ENCODE data around the gene MYO6.
"Not testable (repeated sequence)": the region's sequence is repeated elsewhere in the genome, so short reads cannot be mapped to it uniquely, and the experiment has no call there.

Gene MYO6

DNA sequence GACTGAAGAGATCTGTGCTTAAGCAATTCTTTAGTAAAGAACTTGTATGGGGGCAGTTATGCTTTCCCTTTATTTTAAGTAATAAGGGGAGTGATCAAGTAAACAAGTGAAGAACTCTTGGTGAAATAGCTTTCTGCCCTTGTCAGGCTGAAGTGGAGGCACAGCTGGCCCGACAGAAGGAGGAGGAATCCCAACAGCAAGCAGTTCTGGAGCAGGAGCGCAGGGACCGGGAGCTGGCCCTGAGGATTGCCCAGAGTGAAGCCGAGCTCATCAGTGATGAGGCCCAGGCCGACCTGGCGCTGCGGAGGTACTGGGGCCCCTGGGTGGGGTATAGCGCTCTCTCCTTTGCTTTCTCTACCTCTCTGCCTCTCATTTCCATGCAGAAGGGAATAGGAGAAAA lies 143.3 kb downstream of the MYO6 start:
- no peak for DNase-seq (ENCODE audit: low spot score)

DNA sequence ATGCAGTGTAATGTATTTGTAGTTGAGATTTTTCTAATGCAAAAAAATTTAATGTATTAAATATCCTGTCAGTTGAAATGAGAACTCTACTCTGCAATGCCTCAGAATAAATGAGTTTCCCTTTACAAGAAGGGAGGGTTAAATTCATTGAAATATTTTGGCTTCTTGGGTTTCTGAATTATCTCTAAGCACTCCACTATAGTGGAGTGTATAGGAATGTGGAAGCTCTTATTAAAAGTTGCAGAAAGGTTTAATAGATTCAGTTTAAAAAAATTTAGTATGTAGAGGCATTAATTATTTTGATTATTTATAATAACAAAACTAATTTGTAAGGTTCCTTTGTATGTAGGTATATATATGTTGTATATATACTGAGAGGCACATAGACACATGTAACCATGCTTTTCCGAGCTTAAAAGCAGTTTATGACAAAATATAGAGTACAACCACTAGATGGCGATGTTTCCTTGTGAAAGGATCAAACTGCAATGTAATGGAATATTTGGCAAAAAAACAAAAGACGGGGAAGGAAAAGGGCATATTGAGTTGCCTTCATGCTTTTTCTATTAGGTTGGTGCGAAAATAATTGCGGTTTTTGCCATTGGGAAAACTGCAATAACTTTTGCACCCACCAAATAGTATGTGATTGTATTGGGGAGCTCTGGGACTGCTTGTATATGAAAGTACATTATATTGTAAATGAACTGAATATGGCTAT lies 144.2 kb downstream of the MYO6 start:
- peak; percentile 31 for DNase-seq (ENCODE audit: low spot score)

DNA sequence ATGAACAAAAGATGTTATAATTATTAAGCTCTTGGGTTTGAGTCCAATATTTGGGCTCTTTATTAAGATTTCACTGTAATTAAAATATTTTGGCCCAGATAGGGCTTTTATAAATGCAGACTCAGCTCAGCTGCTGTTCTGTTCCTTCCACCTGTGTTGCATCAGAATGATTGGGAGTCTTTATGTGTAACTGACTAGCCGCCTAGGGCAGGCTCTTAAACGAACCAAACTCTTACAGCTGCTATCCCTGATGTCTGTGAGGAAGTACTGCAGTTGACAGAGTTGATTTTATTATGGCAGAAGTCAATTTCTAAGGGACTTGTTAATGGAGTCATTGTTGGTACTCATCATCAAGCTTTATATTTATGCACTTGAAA lies 144.7 kb downstream of the MYO6 start:
- no peak for DNase-seq (ENCODE audit: low spot score)

DNA sequence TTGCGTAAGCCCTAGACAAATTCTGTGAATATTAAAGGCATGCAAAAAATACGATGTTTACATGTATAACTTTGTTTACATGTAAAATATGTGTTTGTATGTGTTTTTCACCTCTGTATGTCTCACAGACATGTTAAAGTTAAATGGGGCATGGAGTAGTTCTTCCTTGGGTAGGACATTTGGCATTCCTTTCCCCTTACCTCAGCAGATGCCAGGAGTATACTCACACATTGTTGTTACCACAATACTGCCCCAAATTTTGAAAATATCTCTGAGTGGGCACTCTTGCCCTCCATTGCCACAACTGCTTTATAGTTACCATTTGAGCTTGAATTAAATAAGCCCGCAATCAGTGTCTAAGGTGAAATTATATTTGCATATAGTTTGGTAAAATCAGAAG lies 147.5 kb downstream of the MYO6 start:
- no peak for DNase-seq (ENCODE audit: low spot score)

DNA sequence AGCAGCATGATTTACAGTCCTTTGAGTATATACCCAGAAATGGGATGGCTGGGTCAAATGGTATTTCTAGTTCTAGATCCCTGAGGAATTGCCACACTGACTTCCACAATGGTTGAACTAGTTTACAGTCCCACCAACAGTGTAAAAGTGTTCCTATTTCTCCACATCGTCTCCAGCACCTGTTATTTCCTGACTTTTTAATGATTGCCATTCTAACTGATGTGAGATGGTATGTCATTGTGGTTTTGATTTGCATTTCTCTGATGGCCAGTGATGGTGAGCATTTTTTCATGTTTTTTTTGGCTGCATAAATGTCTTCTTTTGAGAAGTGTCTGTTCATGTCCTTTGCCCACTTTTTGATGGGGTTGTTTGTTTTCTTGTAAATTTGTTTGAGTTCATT lies 151.2 kb downstream of the MYO6 start:
- DNase-seq (ENCODE audit: low spot score): not testable (repeated sequence)

DNA sequence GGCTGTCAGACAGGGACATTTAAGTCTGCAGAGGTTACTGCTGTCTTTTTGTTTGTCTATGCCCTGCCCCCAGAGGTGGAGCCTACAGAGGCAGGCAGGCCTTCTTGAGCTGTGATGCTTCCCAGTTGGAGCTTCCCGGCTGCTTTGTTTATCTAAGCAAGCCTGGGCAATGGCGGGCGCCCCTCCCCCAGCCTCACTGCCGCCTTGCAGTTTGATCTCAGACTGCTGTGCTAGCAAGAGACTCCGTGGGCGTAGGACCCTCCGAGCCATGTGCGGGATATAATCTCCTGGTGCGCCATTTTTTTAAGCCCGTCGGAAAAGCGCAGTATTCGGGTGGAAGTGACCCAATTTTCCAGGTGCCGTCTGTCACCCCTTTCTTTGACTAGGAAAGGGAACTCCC lies 156.1 kb downstream of the MYO6 start:
- not testable (repeated sequence) for DNase-seq (ENCODE audit: low spot score)

DNA sequence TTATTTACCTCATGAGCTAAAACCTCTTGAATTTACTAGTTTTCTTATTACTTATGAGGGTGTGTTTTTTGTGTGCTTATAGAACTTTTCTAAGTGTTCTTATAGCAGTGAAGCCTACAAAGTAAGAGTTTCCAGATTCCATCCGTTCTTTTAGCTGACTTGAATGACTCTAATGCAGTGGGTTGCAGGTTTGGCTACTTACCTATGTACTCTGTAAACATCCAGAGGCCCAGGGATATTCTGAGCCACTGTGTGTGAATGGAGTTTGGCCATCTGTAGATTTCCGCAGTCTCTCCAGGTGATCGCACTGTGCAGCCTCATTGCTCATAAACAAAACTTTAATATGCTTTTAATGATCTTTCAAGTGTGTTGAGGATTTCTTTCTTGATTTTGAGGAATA lies 157.8 kb downstream of the MYO6 start:
- DNase-seq (ENCODE audit: low spot score): no peak

DNA sequence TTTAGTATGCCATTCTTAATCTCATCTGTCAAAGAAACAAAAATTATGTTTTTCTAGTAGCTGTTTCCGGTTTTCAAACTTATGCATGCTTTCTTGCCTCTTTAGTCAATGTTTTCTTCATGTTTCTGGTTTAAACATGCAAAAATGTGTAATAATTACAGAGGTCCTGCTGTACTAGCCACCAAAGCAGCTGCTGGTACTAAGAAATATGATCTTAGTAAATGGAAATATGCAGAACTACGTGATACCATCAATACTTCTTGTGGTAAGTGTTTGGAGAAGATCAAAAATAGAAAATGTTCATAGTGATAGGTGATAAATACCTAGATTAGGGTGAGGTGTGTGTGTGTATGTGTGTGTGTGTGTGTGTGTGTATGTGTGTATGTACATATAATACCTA lies 158.4 kb downstream of the MYO6 start:
- no peak for DNase-seq (ENCODE audit: low spot score)

DNA sequence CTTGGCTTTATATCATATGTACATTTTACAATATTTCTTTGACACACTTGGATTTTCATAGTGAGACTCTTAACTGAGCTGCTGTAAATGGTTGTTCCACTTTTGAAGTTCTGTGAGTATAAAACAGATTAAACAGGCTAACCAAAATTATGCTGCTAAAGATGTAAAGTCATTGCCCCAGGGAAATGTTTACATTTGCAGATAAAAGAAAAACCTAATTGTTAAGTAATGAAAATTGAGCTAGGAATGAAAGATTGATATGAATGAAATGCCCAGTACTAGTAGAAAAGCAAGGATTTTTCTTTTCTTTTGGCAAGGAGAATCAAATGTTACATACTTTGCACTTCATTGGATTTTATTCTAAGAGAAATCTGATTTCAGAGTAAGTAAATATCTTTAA lies 164.0 kb downstream of the MYO6 start:
- DNase-seq (ENCODE audit: low spot score): no peak

DNA sequence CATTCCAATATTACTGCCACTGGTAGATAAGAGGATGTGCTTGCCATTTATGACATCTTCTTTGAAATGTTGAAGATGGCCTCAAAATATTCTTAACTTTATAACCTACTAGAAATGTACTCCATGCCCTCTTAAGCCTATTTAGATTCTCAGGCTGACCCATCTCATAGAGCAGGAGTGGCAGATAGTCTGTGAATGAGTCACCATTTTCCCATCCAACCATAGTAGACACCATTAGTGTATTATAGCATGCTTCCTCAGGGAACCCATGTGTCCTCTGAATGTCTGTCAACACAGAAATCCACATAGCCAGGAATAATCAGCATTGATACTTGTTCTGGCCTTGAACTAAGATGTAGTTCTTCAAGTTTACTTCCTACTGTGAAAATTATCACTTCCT lies 173.2 kb downstream of the MYO6 start:
- DNase-seq (ENCODE audit: low spot score): no peak

DNA sequence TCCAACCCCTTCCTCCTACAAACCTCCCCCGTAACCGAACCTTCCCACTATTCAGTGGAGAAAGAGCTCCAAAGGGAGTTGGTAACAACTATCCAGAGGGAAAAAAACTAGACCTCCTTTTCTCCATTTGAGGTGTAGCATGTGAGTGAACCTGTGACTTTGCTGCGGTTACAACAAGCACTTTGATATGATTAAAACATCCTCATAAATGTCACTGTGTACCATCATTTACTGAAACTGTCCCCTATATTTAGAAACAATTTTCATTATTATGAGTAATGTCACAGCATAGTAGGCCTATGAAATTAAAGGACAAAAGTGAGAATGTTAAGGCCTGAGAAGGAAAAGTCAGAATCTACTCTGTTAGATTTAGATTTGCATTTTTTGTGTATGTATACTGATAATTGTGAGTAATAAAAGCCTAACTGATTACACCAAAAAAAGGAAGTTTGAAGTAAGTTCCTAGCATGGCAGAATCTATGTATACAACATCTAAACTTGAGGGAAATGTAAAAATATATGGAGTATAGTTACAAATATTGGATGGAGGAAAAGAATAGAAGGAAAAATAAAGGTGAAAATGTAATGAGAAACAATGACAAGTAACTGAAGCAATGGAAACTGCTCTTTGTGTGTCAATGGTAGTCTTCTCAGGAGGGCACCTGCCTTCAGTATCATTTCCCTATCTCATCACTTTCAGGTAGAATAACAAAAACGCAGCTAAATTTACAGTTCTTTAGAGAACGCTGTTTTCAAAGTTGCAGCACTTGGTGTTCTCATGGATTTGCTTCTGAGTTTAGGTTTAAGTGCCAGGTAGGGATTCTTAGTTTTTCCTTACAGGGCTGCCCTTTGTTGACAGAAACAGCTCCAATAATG lies 177.5 kb downstream of the MYO6 start:
- DNase-seq (ENCODE audit: low spot score): no peak

DNA sequence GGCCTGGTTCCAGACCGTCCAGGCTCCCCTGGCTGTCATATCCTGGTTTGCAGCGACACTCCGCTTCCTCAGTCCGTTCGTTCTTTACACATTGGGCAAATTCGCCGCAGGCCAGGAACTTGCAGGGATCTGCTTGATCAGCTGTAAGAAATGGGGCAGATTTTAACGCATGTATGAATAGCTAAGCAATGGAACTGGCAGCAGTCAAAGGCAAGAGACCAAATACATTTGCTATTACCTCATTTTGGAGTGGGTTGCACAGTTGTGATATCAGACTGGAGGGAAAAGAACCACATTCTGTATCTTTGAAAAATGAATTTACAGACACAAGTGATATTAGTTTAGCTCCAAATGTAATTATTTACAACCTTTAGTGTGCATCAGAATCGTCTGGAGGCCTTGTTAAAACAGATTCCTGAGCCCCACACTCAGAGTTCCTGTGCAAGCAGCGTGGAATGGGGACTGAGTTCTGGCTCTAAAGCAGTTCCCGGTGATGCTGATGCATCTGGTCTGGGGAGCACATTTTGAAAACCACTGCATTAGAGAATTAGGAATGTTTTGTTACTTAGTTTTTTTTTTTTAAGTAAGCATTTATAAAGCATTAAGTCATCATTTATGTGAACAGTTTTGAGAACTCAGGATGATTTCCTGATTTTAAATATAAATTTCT lies 182.1 kb downstream of the MYO6 start:
- DNase-seq (ENCODE audit: low spot score): no peak

DNA sequence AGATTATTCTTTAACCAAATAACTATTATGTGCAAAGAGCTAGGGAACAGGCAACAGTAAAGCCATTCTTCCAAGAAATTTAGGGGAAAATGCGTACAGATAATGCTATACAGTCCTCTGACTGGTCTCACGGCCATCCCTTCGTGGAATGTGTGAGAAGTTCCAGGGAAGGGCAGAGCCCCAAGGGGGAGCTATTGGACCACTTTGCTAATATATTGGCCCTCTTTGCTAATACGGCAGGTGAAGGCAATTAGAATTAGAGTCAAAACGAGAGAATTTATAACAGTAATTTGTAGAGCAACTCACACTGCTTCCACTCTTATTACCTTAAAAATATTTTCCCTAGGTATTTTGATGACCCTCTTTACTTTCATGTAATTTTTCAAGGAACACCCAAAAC lies 183.0 kb downstream of the MYO6 start:
- no peak for DNase-seq (ENCODE audit: low spot score)

DNA sequence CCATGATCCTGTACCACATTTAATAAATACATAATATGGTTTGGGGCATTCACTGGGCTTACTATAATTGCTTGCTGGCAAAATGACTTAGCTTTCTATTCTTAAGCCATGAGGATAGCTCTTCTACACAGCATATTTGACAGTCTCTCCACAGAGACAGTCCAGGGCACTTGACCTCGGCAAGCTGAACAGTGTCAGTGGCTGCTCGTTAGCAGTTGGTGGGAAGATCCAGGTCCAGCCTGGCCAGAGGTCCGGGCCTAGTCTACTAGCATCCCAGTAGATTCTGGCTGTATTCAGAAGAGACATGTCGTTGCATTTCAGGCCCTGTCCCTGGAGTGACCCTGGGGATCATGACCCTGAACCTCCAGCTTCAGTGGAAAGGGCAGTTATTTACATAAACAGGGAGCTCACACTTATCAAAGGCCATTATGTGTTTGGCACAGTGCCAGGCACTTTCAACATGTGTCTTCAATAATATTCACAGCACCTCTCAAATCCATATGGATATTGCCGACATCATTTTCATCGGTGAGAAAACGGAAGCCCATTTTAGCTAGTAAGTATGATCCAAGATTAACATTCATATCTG lies 184.4 kb downstream of the MYO6 start:
- no peak for DNase-seq (ENCODE audit: low spot score)

DNA sequence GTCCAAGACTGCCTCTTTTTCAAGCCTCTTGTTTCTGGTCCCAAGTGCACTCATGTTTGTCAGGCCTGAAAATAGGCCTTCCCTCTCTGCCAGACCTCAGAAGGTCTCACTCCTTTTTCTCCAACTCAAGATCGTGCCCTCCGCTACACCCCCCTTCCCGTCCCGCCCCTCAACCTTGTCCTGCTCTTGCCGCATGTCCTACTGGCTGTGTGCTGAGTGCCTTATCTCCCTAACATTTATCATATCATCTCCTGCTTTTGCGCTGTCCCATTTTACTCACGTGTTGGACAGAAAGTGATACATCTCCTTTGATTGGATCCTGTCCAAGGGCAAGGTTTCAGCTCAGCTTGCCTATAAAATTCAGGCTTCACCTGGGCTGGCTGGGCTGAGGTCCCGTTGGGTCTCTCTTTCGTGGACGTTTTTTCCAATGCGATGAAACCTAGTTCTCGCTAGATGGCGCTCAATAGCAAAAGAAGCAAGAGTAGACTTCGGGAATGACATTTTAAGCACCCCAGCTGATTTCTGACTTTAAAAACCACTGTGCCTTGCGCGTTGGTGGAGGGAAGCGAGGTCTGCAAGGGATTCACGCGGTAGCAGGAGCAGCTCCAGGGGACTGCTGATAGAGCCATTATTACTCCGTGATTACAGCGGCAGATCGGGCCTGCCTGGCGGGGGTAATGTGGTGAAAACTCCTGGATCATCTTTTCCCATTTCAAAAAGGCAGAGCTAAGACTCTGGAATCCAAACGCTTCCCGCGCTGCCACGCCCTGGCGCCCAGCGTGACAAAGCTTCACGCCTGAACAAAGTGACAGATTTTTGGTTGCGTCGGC lies 185.8 kb downstream of the MYO6 start:
- DNase-seq (ENCODE audit: low spot score): peak; percentile 66

DNA sequence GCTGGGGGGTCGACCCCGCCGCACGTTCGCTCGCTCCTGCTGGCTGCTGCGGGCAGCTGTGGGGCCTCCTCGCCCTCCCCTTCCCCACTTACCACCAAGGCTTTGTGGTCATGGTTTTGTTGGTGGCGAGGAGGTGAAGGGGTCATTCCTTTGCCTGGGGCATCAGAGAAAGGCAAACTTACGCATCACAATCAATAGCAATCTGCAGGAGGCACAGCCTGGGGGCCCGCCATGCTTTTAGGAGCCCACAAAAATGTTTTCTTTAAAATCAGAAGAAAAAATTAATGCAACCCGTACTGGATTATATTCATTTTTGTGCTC lies 186.4 kb downstream of the MYO6 start:
- no peak for DNase-seq (ENCODE audit: low spot score)

DNA sequence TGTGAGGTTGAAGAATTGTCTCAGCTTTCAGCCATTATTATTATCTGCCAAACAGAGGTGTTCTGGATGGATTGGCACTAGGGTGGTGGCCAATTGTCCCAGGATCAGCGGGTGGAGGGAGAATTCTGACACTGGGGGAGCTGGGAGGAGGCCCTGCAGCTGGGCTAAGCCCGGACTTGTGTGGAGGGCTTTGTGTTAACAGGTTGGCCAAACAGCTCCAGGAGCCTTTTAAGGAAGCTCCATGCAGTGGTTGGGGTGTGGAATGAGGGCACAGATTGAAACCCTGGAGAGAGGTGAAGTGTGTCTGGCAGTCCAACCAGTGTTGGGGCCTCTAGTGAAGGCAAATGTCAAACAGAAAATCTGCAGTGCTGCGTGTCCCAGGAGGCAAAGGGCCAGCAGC lies 187.6 kb downstream of the MYO6 start:
- no peak for DNase-seq (ENCODE audit: low spot score)

DNA sequence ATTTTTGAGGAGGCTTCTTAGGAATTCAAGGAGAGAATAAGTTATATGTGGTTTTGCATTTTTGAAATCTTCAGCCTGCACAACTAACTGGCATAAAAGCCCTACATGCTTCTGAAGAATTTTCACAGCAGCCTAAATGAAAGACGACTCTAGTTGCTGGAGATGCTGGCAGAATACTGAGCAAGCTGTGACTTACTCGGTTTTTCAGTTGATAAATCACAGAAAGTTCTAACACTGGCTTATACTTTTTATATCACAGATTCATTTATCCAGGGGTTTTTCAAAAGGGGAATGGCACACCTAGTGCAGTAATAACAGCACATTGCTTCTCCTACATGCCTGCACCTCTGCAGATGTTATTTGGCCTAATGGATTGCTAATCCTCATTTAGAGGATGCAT lies 188.8 kb downstream of the MYO6 start:
- DNase-seq (ENCODE audit: low spot score): no peak

DNA sequence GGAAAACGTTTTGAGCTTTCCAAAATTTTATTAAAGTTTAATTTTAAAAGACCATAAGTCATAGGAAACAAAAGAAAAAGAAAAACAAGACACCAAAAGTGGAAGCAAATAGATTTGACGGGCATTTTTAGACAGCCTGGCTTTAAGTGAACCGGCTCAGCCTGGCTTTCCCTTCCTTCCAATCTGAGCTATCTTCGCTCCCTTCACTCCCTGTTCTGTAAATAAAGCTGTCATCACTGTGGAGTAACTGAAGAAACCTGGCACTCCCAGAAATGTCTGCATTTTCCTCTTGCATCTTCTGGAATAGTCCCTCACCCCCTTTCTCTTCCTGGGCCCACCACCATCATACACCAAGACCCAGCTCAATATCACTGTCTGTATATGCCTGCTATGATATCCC lies 191.5 kb downstream of the MYO6 start:
- no peak for DNase-seq (ENCODE audit: low spot score)

DNA sequence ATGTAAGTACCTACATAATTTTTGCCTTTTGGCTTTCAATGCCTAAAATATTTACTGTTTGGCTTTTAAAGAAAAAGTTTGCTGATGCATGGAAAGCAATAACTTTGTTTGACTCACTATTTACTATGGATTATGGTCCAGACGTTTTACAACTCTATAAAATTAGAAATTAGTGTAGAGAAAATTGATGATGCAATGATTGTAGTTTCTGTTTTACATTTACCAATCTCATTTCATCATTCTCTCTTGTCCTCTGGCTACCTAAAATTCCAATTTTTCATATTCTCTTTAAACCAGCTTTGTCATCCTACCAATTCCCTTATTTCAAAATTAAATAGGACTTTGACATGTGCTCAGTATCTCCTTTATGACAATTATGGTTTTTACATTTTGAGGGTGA lies 192.5 kb downstream of the MYO6 start:
- DNase-seq (ENCODE audit: low spot score): no peak

DNA sequence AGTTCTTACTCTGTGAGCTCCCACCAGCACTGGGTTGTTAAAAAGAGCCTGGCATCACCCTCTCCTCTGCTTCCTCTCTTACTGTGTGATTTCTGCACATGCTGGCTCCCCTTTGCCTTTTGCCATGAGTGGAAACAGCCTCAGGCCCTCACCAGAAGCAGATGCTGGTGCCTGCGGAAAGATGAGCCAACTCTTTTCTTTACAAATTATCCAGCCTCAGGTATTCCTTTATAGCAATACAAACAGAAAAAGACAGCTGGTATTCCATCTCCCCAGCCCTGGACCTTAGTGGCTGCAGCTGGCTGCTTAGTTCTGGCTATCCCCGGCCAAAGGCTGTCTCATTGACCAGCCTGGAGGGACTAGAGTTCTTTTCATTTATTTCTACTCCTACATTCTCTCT lies 194.3 kb downstream of the MYO6 start:
- DNase-seq (ENCODE audit: low spot score): no peak
